H1 (cell line): Measurements from ENCODE around the gene SPARCL1. TPM values are rescaled to one million over a fixed set of nuclear protein-coding genes. Genes with fewer than 3 reads are reported as not detected.

Experiments
- CTCF ChIA-PET: fragments of 300-600 bp; sonication (Branson Sonifier 250); formaldehyde crosslinking; loops from one replicate; lab custom pipeline; 2021; ENCODE audit not compliant: partially characterized antibody; lab: Charles Lee
- POLR2A ChIA-PET: fragments of 300-600 bp; sonication (Branson Sonifier 250); formaldehyde crosslinking; loops from one replicate; lab custom pipeline; 2021; ENCODE audit warnings: inconsistent platforms; ENCODE audit not compliant: partially characterized antibody; lab: Charles Lee
- DNase-seq, 2 experiments: peaks; one replicate each; pipeline versions ENCODE4 v3.0.0 to v3.0.0-alpha.2; 2010 to 2022; ENCODE audit warnings: low spot score in 2 of 2, low read depth in 1 of 2, mixed read lengths in 1 of 2
- FAIRE-seq: peaks from 2 replicates; lab custom pipeline; 2011; peaks lifted over from hg19 to GRCh38; lab: Jason Lieb, UNC
- H2AFZ ChIP-seq: 2 replicates; pipeline ENCODE4 v1.8.1; 2012; ENCODE audit warnings: low read length, inconsistent platforms
- H2AK5ac ChIP-seq: 2 replicates; pipeline ENCODE4 v1.6.1; 2013; ENCODE audit warnings: low read depth, low read length
- H2BK120ac ChIP-seq: replicated peaks from 2 replicates; pipeline ENCODE3; 2013; ENCODE audit warnings: low read depth, low read length, inconsistent platforms
- H2BK12ac ChIP-seq: 2 replicates; pipeline ENCODE4 v1.6.1; 2013; ENCODE audit warnings: low read depth, low read length
- H2BK15ac ChIP-seq: 2 replicates; pipeline ENCODE4 v1.6.1; 2013; ENCODE audit warnings: low read length
- H2BK20ac ChIP-seq: 2 replicates; pipeline ENCODE4 v1.6.1; 2013; ENCODE audit warnings: low read length
- H2BK5ac ChIP-seq: 2 replicates; pipeline ENCODE4 v1.6.1; 2013; ENCODE audit warnings: low read depth, low read length
- H3K14ac ChIP-seq: 2 replicates; pipeline ENCODE4 v1.6.1; 2013; ENCODE audit warnings: inconsistent platforms; ENCODE audit not compliant: insufficient read length
- H3K18ac ChIP-seq: 2 replicates; pipeline ENCODE4 v1.6.1; 2013; ENCODE audit warnings: low read length; ENCODE audit errors: extremely low read depth
- H3K23ac ChIP-seq: 2 replicates; pipeline ENCODE4 v1.6.1; 2013; ENCODE audit warnings: inconsistent platforms; ENCODE audit not compliant: insufficient read length
- H3K23me2 ChIP-seq: 2 replicates; pipeline ENCODE4 v1.6.1; 2013; ENCODE audit warnings: low read depth, low read length
- H3K27ac ChIP-seq: 2 replicates; pipeline ENCODE4 v1.6.1; 2011; ENCODE audit warnings: low read depth, low read length, inconsistent platforms
- H3K27me3 ChIP-seq, 4 experiments: replicated peaks in 1 of 4; 1 replicate in 1 of 4; 2 replicates in 3 of 4; pipeline versions ENCODE4 v1.6.1 to v1.8.1; 2011 to 2013; ENCODE audit warnings: low read length in 3 of 4, mild to moderate bottlenecking in 3 of 4, inconsistent platforms in 2 of 4, mixed read lengths in 2 of 4, moderate library complexity in 1 of 4; ENCODE audit not compliant: control insufficient read depth in 3 of 4, insufficient read depth in 3 of 4; ENCODE audit errors: extremely low read depth in 1 of 4
- H3K36me3 ChIP-seq, 4 experiments: 2 replicates each; pipeline versions ENCODE4 v1.6.1 to v1.8.1; 2011 to 2013; ENCODE audit warnings: mild to moderate bottlenecking in 4 of 4, low read length in 3 of 4, moderate library complexity in 2 of 4, control low read depth in 1 of 4, inconsistent platforms in 1 of 4; ENCODE audit not compliant: insufficient read depth in 4 of 4, control insufficient read depth in 2 of 4
- H3K4ac ChIP-seq: replicated peaks from 2 replicates; pipeline ENCODE3; 2013; ENCODE audit warnings: low read length, low read depth, mixed read lengths, inconsistent platforms; ENCODE audit not compliant: insufficient read length
- H3K4me1 ChIP-seq, 4 experiments: replicated peaks in 1 of 4; 1 replicate in 1 of 4; 2 replicates in 3 of 4; pipeline versions ENCODE4 v1.6.1 to v1.8.1; 2011 to 2013; ENCODE audit warnings: low read length in 3 of 4, inconsistent platforms in 2 of 4, mixed read lengths in 1 of 4; ENCODE audit not compliant: insufficient read depth in 4 of 4, control insufficient read depth in 3 of 4
- H3K4me2 ChIP-seq, 2 experiments: 2 replicates each; pipeline versions ENCODE4 v1.6.1 to v1.8.1; 2011 to 2013; ENCODE audit warnings: low read depth in 2 of 2, low read length in 2 of 2, control low read depth in 1 of 2, inconsistent platforms in 1 of 2, mild to moderate bottlenecking in 1 of 2; ENCODE audit not compliant: insufficient read depth in 1 of 2
- H3K4me3 ChIP-seq, 4 experiments: fragments of 200-600, 300-600 bp in 1 of 4; sonication (generic), shearing (Covaris generic), sonication (Bioruptor Twin) in 1 of 4; 2 replicates each; pipeline versions ENCODE4 v1.5.1 to v1.8.1; 2011 to 2016; ENCODE audit warnings: low read length in 4 of 4, low read depth in 3 of 4, control low read depth in 2 of 4, inconsistent platforms in 2 of 4, mild to moderate bottlenecking in 2 of 4, mixed read lengths in 1 of 4, moderate library complexity in 1 of 4; ENCODE audit not compliant: insufficient read depth in 2 of 4; ENCODE audit errors: extremely low read depth in 1 of 4
- H3K56ac ChIP-seq: replicated peaks from 2 replicates; pipeline ENCODE3; 2013; ENCODE audit warnings: low read depth, mild to moderate bottlenecking, mixed read lengths, low read length, inconsistent platforms; ENCODE audit not compliant: insufficient read length
- H3K79me1 ChIP-seq: 2 replicates; pipeline ENCODE4 v1.6.1; 2013; ENCODE audit warnings: low read depth, low read length, control low read depth
- H3K79me2 ChIP-seq, 2 experiments: 2 replicates each; pipeline versions ENCODE4 v1.6.1 to v1.8.1; 2012 to 2013; ENCODE audit warnings: low read length in 2 of 2, mild to moderate bottlenecking in 2 of 2, inconsistent platforms in 1 of 2; ENCODE audit not compliant: insufficient read depth in 2 of 2, control insufficient read depth in 1 of 2
- H3K9ac ChIP-seq, 4 experiments: replicated peaks in 1 of 4; 1 replicate in 1 of 4; 2 replicates in 3 of 4; pipeline versions ENCODE4 v1.6.1 to v1.8.1; 2011 to 2013; ENCODE audit warnings: low read depth in 3 of 4, low read length in 3 of 4, control low read depth in 2 of 4, mild to moderate bottlenecking in 2 of 4, moderate library complexity in 2 of 4, inconsistent platforms in 1 of 4; ENCODE audit errors: extremely low read depth in 1 of 4
- H3K9me3 ChIP-seq, 2 experiments: 2 replicates each; pipeline versions ENCODE4 v1.6.1 to v1.8.1; 2012 to 2013; ENCODE audit warnings: mild to moderate bottlenecking in 2 of 2, moderate library complexity in 2 of 2, control low read depth in 1 of 2, inconsistent platforms in 1 of 2, low read depth in 1 of 2, low read length in 1 of 2, mixed read lengths in 1 of 2; ENCODE audit not compliant: insufficient read depth in 2 of 2
- H4K20me1 ChIP-seq, 2 experiments: replicated peaks in 1 of 2; 2 replicates each; pipeline versions ENCODE3 to v1.8.1; 2011 to 2013; ENCODE audit warnings: inconsistent platforms in 2 of 2, low read length in 2 of 2, mild to moderate bottlenecking in 1 of 2; ENCODE audit not compliant: insufficient read depth in 2 of 2, control insufficient read depth in 1 of 2
- H4K5ac ChIP-seq: 2 replicates; pipeline ENCODE4 v1.6.1; 2013; ENCODE audit warnings: low read length, low read depth, mixed read lengths, inconsistent platforms; ENCODE audit not compliant: insufficient read length
- H4K8ac ChIP-seq: 2 replicates; pipeline ENCODE4 v1.8.0; 2013; ENCODE audit warnings: mild to moderate bottlenecking, moderate library complexity, low read length, inconsistent platforms; ENCODE audit not compliant: insufficient read depth; ENCODE audit errors: extremely low read depth
- H4K91ac ChIP-seq: replicated peaks from 2 replicates; pipeline ENCODE3; 2013; ENCODE audit warnings: low read length, mixed read lengths, inconsistent platforms; ENCODE audit not compliant: insufficient read length
- EP300 ChIP-seq, 2 experiments: IDR thresholded peaks; 1 replicate in 1 of 2; 2 replicates in 1 of 2; pipeline ENCODE4 v1.6.1; 2011 to 2012; ENCODE audit warnings: low read depth in 2 of 2, low read length in 2 of 2, mild to moderate bottlenecking in 2 of 2, borderline replicate concordance in 1 of 2, inconsistent platforms in 1 of 2, moderate library complexity in 1 of 2
- polyA plus RNA-seq, 7 experiments: library from polyadenylated mRNA; depleted of rRNA in 3 of 7; stranded (reverse) in 5 of 7; unstranded in 2 of 7; fragments of >200 nt in 5 of 7; fragments of 200-250 nt in 2 of 7; gene quantifications; 1 replicate in 5 of 7; 2 replicates in 1 of 7; 4 replicates in 1 of 7; pipeline versions ENCODE4 v1.2.1 to v1.2.3, GENCODE V29; 2011 to 2013; ENCODE audit warnings: missing spikeins in 2 of 7, mixed read lengths in 2 of 7
- total RNA-seq: library from RNA; stranded (reverse); fragmentation: NEBNext Ultra II Directional; extraction: Animal tissue kit (Norgen Biotek cat#: 25700); gene quantifications from 2 replicates; pipeline ENCODE4 v1.2.1, GENCODE V29; 2021
- TF ChIP-seq, protein P1 (sequence below), 3 experiments: IDR thresholded peaks; 1 replicate in 2 of 3; 2 replicates in 1 of 3; pipeline versions ENCODE4 v1.5.1 to v1.6.1; 2011; ENCODE audit warnings: low read length in 3 of 3, mild to moderate bottlenecking in 3 of 3, inconsistent platforms in 2 of 3, low read depth in 1 of 3, moderate library complexity in 1 of 3; ENCODE audit not compliant: insufficient read depth in 1 of 3; ENCODE audit errors: control extremely low read depth in 1 of 3

SPARCL1 gene
- total and polyA plus RNA-seq, 2 of the 8 experiments (the other 6 are each of a cell fraction or from before 2014, with no cell fraction given): 0.48 to 0.51 TPM

DNA sequence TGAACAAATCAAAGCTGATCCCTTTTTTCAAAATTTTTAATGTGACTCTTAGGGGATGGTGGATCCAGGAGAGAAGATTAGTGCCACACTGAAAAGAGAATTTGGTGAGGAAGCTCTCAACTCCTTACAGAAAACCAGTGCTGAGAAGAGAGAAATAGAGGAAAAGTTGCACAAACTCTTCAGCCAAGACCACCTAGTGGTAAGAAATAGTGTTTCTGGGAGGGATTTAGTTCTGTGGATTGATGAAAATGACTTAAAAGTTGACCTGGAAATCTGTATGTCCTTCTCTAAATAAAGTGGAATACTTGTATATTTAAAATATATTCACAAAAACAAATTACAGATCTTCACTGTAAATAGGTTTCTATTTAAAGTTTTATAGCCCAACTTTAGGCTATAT lies 77.6 kb downstream of the SPARCL1 start:
- no peaks in the 10 kb centered on the region for H3K9me3 ChIP-seq
- H3K56ac ChIP-seq: no peak overlapping the region
- H2AFZ ChIP-seq: no peak overlapping the region
- no peak overlapping the region for H3K27ac ChIP-seq
- no peak overlapping the region for H3K4me2 ChIP-seq
- no peak for TF ChIP-seq EP300 (IDR thresholded peaks at IDR 0.05; ENCODE audit: borderline replicate concordance in 1 of 2, low read depth in 2 of 2, low read length in 2 of 2)
- TF ChIP-seq, protein P1, sequence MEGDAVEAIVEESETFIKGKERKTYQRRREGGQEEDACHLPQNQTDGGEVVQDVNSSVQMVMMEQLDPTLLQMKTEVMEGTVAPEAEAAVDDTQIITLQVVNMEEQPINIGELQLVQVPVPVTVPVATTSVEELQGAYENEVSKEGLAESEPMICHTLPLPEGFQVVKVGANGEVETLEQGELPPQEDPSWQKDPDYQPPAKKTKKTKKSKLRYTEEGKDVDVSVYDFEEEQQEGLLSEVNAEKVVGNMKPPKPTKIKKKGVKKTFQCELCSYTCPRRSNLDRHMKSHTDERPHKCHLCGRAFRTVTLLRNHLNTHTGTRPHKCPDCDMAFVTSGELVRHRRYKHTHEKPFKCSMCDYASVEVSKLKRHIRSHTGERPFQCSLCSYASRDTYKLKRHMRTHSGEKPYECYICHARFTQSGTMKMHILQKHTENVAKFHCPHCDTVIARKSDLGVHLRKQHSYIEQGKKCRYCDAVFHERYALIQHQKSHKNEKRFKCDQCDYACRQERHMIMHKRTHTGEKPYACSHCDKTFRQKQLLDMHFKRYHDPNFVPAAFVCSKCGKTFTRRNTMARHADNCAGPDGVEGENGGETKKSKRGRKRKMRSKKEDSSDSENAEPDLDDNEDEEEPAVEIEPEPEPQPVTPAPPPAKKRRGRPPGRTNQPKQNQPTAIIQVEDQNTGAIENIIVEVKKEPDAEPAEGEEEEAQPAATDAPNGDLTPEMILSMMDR (IDR thresholded peaks at IDR 0.05; ENCODE audit: control extremely low read depth in 1 of 3, insufficient read depth in 1 of 3, low read depth in 1 of 3, low read length in 3 of 3): peak in 1 of 3 experiments; percentile 9; a peak in 1 of 4 replicates
- H3K9ac ChIP-seq: no peak overlapping the region
- H4K20me1 ChIP-seq: no peaks in the 10 kb centered on the region
- DNase-seq (no peak), FAIRE-seq (no peak)
- H3K14ac ChIP-seq: no peak overlapping the region
- H2AK5ac ChIP-seq: no peak overlapping the region
- no peak overlapping the region for H3K4me3 ChIP-seq
- H3K27me3 ChIP-seq: no peaks in the 10 kb centered on the region
- ChIA-PET POLR2A (no interaction called here), CTCF (interaction anchor here (0.6 to 2.1 kb wide), 5 partner anchors 8 to 234 kb away, joined by 3 to 10 read pairs (median 4); no protein-coding TSS in a partner anchor)
- no peaks in the 10 kb centered on the region for H3K79me1 ChIP-seq
- no peak overlapping the region for H2BK15ac ChIP-seq
- H2BK5ac ChIP-seq: no peak overlapping the region
- no peaks in the 10 kb centered on the region for H3K4me1 ChIP-seq
- no peaks in the 10 kb centered on the region for H3K23me2 ChIP-seq
- H2BK12ac ChIP-seq: no peak overlapping the region
- H3K23ac ChIP-seq: no peak overlapping the region
- no peak overlapping the region for H4K5ac ChIP-seq
- no peak overlapping the region for H3K18ac ChIP-seq
- no peak overlapping the region for H2BK20ac ChIP-seq
- H4K8ac ChIP-seq: no peak overlapping the region
- H2BK120ac ChIP-seq: no peak overlapping the region
- H3K79me2 ChIP-seq: no peaks in the 10 kb centered on the region
- H4K91ac ChIP-seq: no peak overlapping the region
- no peak overlapping the region for H3K4ac ChIP-seq
- peaks cover 0 to 26% (median 7%) of the 10 kb centered on the region in 4 experiments; a peak in 4 of 8 replicates for H3K36me3 ChIP-seq
